Karpas-422 (cell line): ENCODE results near the gene BCAS3. TPM values are rescaled to one million over a fixed set of nuclear protein-coding genes. Genes with fewer than 3 reads are reported as not detected.

Source experiments
- DNase-seq: peaks from one replicate; pipeline ENCODE4 v3.0.0-alpha.2; 2015
- H2AFZ ChIP-seq: fragments of 200-600 bp; sonication (generic); 2 replicates; pipeline ENCODE4 v1.6.1; 2014; ENCODE audit warnings: antibody characterized with exemption, low read length, mixed read lengths
- H3K27ac ChIP-seq: fragments of 200-600 bp; sonication (generic); 2 replicates; pipeline ENCODE4 v1.5.1; 2014; ENCODE audit warnings: mild to moderate bottlenecking, low read length, moderate library complexity
- H3K27me3 ChIP-seq: fragments of 200-600 bp; sonication (generic); 2 replicates; pipeline ENCODE4 v1.6.1; 2014; ENCODE audit warnings: low read length, mixed read lengths
- H3K36me3 ChIP-seq: fragments of 200-600 bp; sonication (generic); 2 replicates; pipeline ENCODE4 v1.6.1; 2014; ENCODE audit warnings: low read length, mixed read lengths; ENCODE audit not compliant: insufficient read depth
- H3K4me1 ChIP-seq: fragments of 200-600 bp; sonication (generic); 2 replicates; pipeline ENCODE4 v1.6.1; 2014; ENCODE audit warnings: mild to moderate bottlenecking, low read length, mixed read lengths
- H3K4me2 ChIP-seq: fragments of 200-600 bp; sonication (generic); 2 replicates; pipeline ENCODE4 v1.6.1; 2014; ENCODE audit warnings: low read length, low read depth, mild to moderate bottlenecking; ENCODE audit not compliant: poor library complexity, severe bottlenecking
- H3K4me3 ChIP-seq: fragments of 200-600 bp; sonication (generic); 2 replicates; pipeline ENCODE4 v1.5.1; 2014; ENCODE audit warnings: mild to moderate bottlenecking, antibody characterized with exemption, low read length, mixed read lengths
- H3K79me2 ChIP-seq: fragments of 200-600 bp; sonication (generic); 2 replicates; pipeline ENCODE4 v1.6.1; 2014; ENCODE audit warnings: mild to moderate bottlenecking, low read length, mixed read lengths
- H3K9ac ChIP-seq: fragments of 200-600 bp; sonication (generic); 2 replicates; pipeline ENCODE4 v1.6.0; 2014; ENCODE audit warnings: low read length
- H3K9me2 ChIP-seq: fragments of 200-600 bp; sonication (generic), shearing (Covaris generic); replicated peaks from 2 replicates; pipeline ENCODE4 v1.6.0; 2014; ENCODE audit warnings: mild to moderate bottlenecking, low read length, moderate library complexity; ENCODE audit not compliant: insufficient read depth
- H3K9me3 ChIP-seq: fragments of 300-700, 200-600 bp; sonication (generic); 2 replicates; pipeline ENCODE4 v1.6.1; 2014; ENCODE audit warnings: low read length, mixed read lengths
- H4K20me1 ChIP-seq: fragments of 200-600 bp; sonication (generic); 2 replicates; pipeline ENCODE4 v1.6.1; 2014; ENCODE audit warnings: mild to moderate bottlenecking, antibody characterized with exemption, low read length, low read depth; ENCODE audit not compliant: insufficient read depth
- total RNA-seq: library from RNA; depleted of rRNA; stranded (reverse); fragments of >200 nt; shearing (Covaris generic); gene quantifications from 2 replicates; pipeline ENCODE4 v1.2.3, GENCODE V29; 2014; ENCODE audit warnings: low replicate concordance

BCAS3 gene
- total RNA-seq, 1 experiment from 2014 or later, result 42.6 TPM

- no peak overlapping the region for H3K9ac ChIP-seq
- DNase-seq, result no peak
- H3K27me3 ChIP-seq, result no peaks in the 10 kb centered on the region
- H2AFZ ChIP-seq, result no peak overlapping the region
- no peak overlapping the region for H3K4me3 ChIP-seq
- H4K20me1 ChIP-seq, result no peaks in the 10 kb centered on the region
- no peaks in the 10 kb centered on the region for H3K9me3 ChIP-seq
- H3K36me3 ChIP-seq, result no peaks in the 10 kb centered on the region
- H3K4me1 ChIP-seq, result no peaks in the 10 kb centered on the region
- no peak overlapping the region for H3K4me2 ChIP-seq
- H3K79me2 ChIP-seq, result no peaks in the 10 kb centered on the region
- H3K9me2 ChIP-seq, result no peaks in the 10 kb centered on the region
- H3K27ac ChIP-seq, result no peak overlapping the region
Observed at GRCh38 chr17:61303817-61304096, 626.1 kb downstream of the BCAS3 start.

- H3K4me3 ChIP-seq, result no peak overlapping the region
- no peak overlapping the region for H3K4me2 ChIP-seq
- no peak for DNase-seq
Observed at GRCh38 chr17:61305024-61305423, 627.4 kb downstream of the BCAS3 start.

GRCh38 chr17:61306003-61306402 lies 628.4 kb downstream of the BCAS3 start:
- H3K27me3 ChIP-seq, result no peaks in the 10 kb centered on the region
- no peak overlapping the region for H2AFZ ChIP-seq
- no peaks in the 10 kb centered on the region for H3K9me2 ChIP-seq
- H3K4me3 ChIP-seq, result no peak overlapping the region
- no peaks in the 10 kb centered on the region for H3K9me3 ChIP-seq
- H3K27ac ChIP-seq, result no peak overlapping the region
- H4K20me1 ChIP-seq, result no peaks in the 10 kb centered on the region
- H3K79me2 ChIP-seq, result no peaks in the 10 kb centered on the region
- no peak for DNase-seq
- no peaks in the 10 kb centered on the region for H3K36me3 ChIP-seq
- H3K4me2 ChIP-seq, result no peak overlapping the region
- no peaks in the 10 kb centered on the region for H3K4me1 ChIP-seq
- no peak overlapping the region for H3K9ac ChIP-seq

More at GRCh38 chr17:61305024-61305423, 627.4 kb downstream of the BCAS3 start:
- no peaks in the 10 kb centered on the region for H3K27me3 ChIP-seq
- no peaks in the 10 kb centered on the region for H3K79me2 ChIP-seq
- H2AFZ ChIP-seq, result no peak overlapping the region
- H3K9me2 ChIP-seq, result no peaks in the 10 kb centered on the region
- H3K36me3 ChIP-seq, result no peaks in the 10 kb centered on the region
- H4K20me1 ChIP-seq, result no peaks in the 10 kb centered on the region
- no peaks in the 10 kb centered on the region for H3K4me1 ChIP-seq
- H3K27ac ChIP-seq, result no peak overlapping the region
- H3K9me3 ChIP-seq, result no peaks in the 10 kb centered on the region
- no peak overlapping the region for H3K9ac ChIP-seq

- no peak for DNase-seq
- Histone ChIP-seq H3K9me3 (no peaks in the 10 kb centered on the region), H3K4me1 (no peaks in the 10 kb centered on the region), H3K36me3 (no peaks in the 10 kb centered on the region), H4K20me1 (no peaks in the 10 kb centered on the region), H3K4me2 (no peak overlapping the region), H3K9ac (no peak overlapping the region), H3K27ac (no peak overlapping the region), H3K9me2 (no peaks in the 10 kb centered on the region), H3K79me2 (no peaks in the 10 kb centered on the region), H3K4me3 (no peak overlapping the region), H2AFZ (no peak overlapping the region), H3K27me3 (no peaks in the 10 kb centered on the region)
Observed at GRCh38 chr17:61307905-61308886, 630.5 kb downstream of the BCAS3 start.

GRCh38 chr17:61309362-61310256 lies 632.0 kb downstream of the BCAS3 start:
- H3K79me2 ChIP-seq, result no peaks in the 10 kb centered on the region

GRCh38 chr17:61310590-61310989 lies 632.9 kb downstream of the BCAS3 start:
- no peaks in the 10 kb centered on the region for H3K79me2 ChIP-seq
- no peak overlapping the region for H3K4me3 ChIP-seq
- H3K27me3 ChIP-seq, result no peaks in the 10 kb centered on the region
- H3K4me1 ChIP-seq, result no peaks in the 10 kb centered on the region
- no peak overlapping the region for H2AFZ ChIP-seq
- DNase-seq, result no peak
- no peak overlapping the region for H3K9ac ChIP-seq
- H3K36me3 ChIP-seq, result no peaks in the 10 kb centered on the region
- no peaks in the 10 kb centered on the region for H3K9me2 ChIP-seq
- no peak overlapping the region for H3K4me2 ChIP-seq
- H3K9me3 ChIP-seq, result no peaks in the 10 kb centered on the region
- no peak overlapping the region for H3K27ac ChIP-seq
- no peaks in the 10 kb centered on the region for H4K20me1 ChIP-seq

More at GRCh38 chr17:61309362-61310256, 632.0 kb downstream of the BCAS3 start:
- Histone ChIP-seq H3K36me3 (no peaks in the 10 kb centered on the region), H3K4me2 (no peak overlapping the region), H3K9ac (no peak overlapping the region), H3K27ac (no peak overlapping the region), H3K9me2 (no peaks in the 10 kb centered on the region), H2AFZ (no peak overlapping the region), H3K4me3 (no peak overlapping the region), H3K4me1 (no peaks in the 10 kb centered on the region), H3K27me3 (no peaks in the 10 kb centered on the region), H4K20me1 (no peaks in the 10 kb centered on the region), H3K9me3 (no peaks in the 10 kb centered on the region)
- no peak for DNase-seq

- no peak for DNase-seq
- H3K27me3 ChIP-seq, result no peaks in the 10 kb centered on the region
- H3K27ac ChIP-seq, result no peak overlapping the region
- H3K9ac ChIP-seq, result no peak overlapping the region
- H3K4me3 ChIP-seq, result no peak overlapping the region
- no peaks in the 10 kb centered on the region for H3K4me1 ChIP-seq
- no peak overlapping the region for H2AFZ ChIP-seq
- no peaks in the 10 kb centered on the region for H3K9me2 ChIP-seq
- no peak overlapping the region for H3K4me2 ChIP-seq
- no peaks in the 10 kb centered on the region for H4K20me1 ChIP-seq
- no peaks in the 10 kb centered on the region for H3K79me2 ChIP-seq
- H3K36me3 ChIP-seq, result no peaks in the 10 kb centered on the region
- H3K9me3 ChIP-seq, result no peaks in the 10 kb centered on the region
Observed at GRCh38 chr17:61312406-61313295, 635.0 kb downstream of the BCAS3 start.
